Loucy (cell line): ENCODE measurements around the gene SLC5A10.

ENCODE experiments used
- EZH2phosphoT487 ChIP-seq: fragments of 200-600 bp; IDR thresholded peaks from 2 replicates; pipeline ENCODE4 v1.6.1; 2018; ENCODE audit warnings: antibody characterized with exemption, mild to moderate bottlenecking, moderate library complexity, borderline replicate concordance
- TF ChIP-seq, protein P1 (sequence below): fragments of 200-600 bp; sonication (generic); conservative IDR thresholded peaks from 2 replicates; pipeline ENCODE4 v1.5.1; 2014; ENCODE audit warnings: mild to moderate bottlenecking, antibody characterized with exemption, low read length

GRCh38 chr17:18999911-19000310, 47.9 kb downstream of the SLC5A10 start:
- TF ChIP-seq, protein P1, sequence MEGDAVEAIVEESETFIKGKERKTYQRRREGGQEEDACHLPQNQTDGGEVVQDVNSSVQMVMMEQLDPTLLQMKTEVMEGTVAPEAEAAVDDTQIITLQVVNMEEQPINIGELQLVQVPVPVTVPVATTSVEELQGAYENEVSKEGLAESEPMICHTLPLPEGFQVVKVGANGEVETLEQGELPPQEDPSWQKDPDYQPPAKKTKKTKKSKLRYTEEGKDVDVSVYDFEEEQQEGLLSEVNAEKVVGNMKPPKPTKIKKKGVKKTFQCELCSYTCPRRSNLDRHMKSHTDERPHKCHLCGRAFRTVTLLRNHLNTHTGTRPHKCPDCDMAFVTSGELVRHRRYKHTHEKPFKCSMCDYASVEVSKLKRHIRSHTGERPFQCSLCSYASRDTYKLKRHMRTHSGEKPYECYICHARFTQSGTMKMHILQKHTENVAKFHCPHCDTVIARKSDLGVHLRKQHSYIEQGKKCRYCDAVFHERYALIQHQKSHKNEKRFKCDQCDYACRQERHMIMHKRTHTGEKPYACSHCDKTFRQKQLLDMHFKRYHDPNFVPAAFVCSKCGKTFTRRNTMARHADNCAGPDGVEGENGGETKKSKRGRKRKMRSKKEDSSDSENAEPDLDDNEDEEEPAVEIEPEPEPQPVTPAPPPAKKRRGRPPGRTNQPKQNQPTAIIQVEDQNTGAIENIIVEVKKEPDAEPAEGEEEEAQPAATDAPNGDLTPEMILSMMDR = no peak
- no peak for TF ChIP-seq EZH2phosphoT487
